ENCODE data around the gene TRABD2B.
"Not testable (repeated sequence)": the region's sequence is repeated elsewhere in the genome, so short reads cannot be mapped to it uniquely, and the experiment has no call there.

Gene TRABD2B

DNA sequence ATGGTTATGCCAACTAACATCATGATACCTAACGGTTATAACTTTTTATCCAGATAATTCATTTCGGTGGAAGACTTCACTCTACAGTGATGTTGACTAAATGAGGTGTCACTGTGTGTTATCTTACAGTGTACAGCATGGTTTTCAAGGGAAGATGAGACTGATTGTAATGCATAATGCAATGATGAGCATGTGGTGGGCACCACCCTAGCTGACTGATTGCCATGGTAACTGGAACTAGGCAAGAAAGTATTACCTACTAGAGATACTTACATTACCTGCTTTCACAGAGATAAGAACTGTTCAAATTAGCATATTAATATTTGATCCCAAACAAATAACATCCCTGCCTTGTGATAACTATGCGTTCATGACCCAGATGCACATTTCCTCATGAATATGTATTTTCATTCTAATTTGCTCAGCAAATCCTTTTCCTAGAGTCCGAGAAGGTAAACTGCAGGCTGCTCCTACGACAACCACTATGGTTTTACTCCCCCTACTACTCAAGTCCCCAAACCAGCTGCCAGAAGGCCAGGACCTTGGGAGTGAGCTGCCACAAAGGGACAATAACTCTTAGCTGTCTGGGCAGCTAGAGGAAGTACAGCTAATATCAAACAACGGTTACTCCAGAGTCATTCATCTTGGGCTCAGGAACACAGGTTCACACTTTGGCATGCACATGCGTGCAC is 29.2 kb downstream of the TRABD2B start:
- no peak for DNase-seq (ENCODE audit: low read depth in 3 of 3)

DNA sequence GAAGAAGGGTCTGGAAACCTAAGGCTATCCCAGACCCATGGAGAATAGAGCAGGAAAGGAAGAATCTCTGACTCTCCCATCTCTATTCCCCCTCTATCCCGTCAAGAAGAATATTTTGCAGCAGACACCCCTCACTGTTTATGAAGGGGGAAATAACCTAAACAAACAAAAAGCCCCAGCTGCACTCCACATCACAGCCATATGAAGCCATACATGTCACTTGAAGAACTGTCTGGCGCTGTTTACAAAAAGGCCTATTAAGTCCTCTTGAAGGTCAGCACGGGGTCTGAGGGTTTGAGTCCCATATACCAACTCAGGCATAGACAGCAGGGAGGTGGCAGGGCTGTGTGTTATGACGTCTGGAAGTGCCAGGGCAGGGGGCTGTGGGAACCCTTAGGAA is 31.4 kb downstream of the TRABD2B start:
- DNase-seq (ENCODE audit: low read depth in 3 of 3), result no peak

GRCh38 chr1:47964636-47965035 is 32.5 kb downstream of the TRABD2B start:
- no peak for DNase-seq (ENCODE audit: low read depth in 3 of 3)

- DNase-seq (ENCODE audit: low read depth in 3 of 3), result no peak
Observed at GRCh38 chr1:47963568-47964358, 33.4 kb downstream of the TRABD2B start.

GRCh38 chr1:47962750-47963492 is 34.3 kb downstream of the TRABD2B start:
- DNase-seq (ENCODE audit: low read depth in 3 of 3), result no peak

- DNase-seq (ENCODE audit: low read depth in 3 of 3), result not testable (repeated sequence)
Observed at GRCh38 chr1:47961835-47962234, 35.4 kb downstream of the TRABD2B start.

DNA sequence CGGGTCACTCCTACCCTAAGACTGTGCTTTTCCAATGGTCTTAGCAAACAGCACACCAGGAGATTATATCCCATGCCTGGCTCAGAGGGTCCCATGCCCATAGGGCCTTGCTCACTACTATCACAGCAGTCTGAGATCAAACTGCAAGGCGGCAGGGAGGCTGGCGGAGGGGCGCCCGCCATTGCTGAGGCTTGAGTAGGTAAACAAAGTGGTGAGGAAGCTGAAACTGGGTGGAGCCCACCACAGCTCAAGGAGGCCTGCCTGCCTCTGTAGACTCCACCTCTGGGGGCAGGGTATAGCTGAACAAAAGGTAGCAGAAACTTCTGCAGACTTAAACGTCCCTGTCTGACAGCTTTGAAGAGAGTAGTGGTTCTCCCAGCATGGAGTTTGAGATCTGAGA is 40.7 kb downstream of the TRABD2B start:
- not testable (repeated sequence) for DNase-seq (ENCODE audit: low read depth in 3 of 3)

GRCh38 chr1:47953661-47954060 is 43.5 kb downstream of the TRABD2B start:
- DNase-seq (ENCODE audit: low read depth in 3 of 3), result no peak

DNA sequence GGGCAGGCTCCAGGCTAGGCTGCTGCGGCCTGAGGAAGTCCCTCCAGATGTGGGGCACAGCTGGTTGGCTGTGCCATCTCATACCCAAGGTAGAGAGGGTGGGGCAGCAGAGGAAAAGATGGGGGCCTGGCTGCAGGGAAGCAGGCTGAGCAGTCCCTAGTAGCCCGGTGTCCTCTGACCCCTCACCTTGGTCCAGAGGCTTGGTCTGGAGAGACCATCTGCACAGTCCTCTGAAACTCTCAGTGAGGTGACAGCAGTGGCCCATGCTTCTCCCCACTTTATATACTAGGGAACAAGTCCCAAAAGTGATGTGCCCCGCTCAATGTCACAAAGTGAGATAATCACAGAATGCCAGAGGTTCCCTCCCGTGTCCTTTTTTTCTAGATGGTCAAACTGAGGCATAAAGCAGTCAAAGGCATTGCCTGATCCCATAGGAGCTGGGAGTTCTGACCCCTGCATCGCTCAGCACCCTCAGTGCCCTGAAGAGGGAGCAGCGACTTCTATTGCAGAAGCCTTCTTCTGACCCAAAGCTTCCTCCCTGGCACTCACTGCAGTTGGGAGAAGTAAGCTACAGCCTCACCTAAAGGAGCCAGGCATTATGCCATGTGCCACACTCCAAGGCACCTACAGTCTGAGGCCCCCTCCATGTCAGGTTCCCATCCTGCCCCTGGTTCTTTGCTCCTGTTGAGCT is 45.5 kb downstream of the TRABD2B start:
- DNase-seq (ENCODE audit: low read depth in 3 of 3), result no peak

- DNase-seq (ENCODE audit: low read depth in 3 of 3), result no peak
Observed at GRCh38 chr1:47951026-47951425, 46.2 kb downstream of the TRABD2B start.

DNA sequence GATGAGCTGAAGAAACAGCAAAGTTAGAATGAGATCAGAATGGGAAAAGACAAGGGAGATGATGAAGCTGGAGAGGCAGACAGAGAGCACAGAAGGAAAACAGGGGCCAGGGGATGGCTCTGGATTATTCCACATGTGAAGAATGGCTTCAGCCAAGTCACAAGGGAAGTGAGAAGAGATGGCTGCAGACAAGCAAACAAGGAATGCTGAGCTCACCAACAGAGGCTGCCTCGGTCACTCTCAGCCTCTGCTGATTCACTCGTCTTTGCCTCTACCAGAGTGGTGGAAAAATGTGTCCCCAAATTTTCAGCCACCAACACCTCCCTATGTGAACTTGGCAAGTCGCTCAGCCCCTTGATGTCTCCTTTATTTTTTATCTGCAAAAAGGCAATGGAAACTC is 46.7 kb downstream of the TRABD2B start:
- no peak for DNase-seq (ENCODE audit: low read depth in 3 of 3)

GRCh38 chr1:47948126-47948525 is 49.1 kb downstream of the TRABD2B start:
- DNase-seq (ENCODE audit: low read depth in 3 of 3), result no peak

DNA sequence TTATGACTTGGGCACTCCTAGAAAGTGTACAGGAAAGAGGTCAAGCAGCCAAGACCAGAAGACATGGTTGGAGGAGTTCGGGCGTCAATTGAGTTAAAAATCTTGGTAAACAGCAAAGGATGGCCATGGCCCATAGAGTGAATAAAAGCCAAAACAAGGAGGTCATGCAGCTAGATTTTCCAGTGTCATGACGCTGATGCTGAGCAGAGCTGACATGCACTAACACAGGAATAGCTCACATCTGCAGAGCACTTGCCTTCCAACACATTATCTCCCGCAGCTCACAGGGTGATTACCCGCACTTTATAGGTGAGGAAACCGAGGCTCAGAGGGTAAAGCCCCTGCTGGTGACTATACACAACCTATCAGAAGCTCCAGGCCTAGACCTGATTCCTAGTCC is 49.7 kb downstream of the TRABD2B start:
- no peak for DNase-seq (ENCODE audit: low read depth in 3 of 3)

DNA sequence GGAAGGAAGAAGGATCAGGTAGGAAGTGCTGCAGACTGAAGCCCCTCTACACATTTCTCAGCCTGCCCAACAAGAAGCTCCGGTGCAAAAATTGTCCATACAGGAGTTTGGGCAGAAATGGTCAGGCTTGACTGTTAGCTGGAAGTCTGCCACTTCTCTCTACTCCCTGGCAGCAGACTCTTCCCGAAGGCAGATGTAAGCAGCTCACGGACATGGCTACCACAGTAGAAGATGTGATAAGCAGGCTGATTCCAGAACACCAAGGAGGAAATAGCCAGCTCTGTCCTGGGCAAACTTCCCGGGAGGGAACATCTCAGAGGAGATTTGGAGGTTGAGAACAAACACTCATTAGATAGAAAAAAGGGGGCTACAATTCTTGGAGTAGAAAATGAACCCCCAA is 52.6 kb downstream of the TRABD2B start:
- DNase-seq (ENCODE audit: low read depth in 3 of 3), result no peak

DNA sequence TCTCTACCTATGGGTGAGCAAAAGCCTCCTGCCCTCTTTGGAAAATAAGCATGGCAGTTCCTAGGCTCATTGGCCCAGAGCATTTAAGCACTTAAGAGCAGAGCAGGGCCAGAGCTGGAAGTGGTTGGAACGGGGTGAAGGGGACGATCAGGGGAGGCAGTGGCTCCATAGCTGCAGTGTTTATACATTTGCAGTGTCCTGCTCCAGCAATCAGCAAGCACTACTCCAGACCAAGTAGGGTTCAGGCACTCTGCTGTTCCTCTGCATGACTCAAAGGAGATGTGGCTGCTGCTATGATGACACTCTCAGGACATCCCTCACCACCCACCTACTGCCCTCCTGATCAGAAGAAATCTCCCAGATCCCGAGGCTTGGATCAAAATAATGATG is 55.0 kb downstream of the TRABD2B start:
- DNase-seq (ENCODE audit: low read depth in 3 of 3), result no peak

GRCh38 chr1:47941609-47942239 is 55.5 kb downstream of the TRABD2B start:
- no peak for DNase-seq (ENCODE audit: low read depth in 3 of 3)

DNA sequence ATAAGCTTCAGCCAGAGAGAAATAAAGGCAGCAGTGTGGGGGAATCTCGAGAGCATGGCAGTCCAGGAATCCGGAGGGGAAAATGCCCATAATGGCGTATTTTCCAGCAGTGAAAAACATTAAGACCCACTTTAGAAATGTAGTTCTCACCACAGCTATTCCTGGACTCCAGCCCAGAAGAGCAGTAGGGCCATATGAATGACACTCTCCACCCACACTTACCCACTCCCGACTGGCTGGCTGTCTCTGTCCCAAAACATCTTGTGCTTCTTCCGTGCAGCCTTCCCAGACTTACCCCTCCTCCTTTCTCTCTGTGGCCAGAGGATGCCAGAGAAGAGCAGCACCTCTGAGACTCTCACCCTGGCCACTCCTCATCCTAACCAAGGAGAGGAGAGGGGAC is 56.4 kb downstream of the TRABD2B start:
- no peak for DNase-seq (ENCODE audit: low read depth in 3 of 3)

DNA sequence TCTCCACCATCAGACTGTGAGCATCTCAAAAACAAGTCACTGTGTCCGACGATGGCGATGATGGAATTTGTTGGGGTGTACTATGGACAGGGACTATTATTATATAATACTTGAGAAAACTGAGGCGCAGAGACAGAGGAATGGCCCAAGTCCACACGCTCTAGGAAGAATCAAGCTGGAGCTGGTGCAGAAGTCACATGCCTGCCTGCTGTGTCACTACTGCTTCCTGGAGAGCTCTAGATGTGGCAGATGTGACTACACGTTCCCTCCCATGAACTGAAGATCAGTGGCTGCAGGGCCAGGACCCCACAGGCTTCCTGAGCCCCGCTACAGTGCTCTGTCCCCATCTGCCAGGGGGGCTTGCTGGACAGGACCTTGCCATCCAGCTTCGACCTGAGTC is 56.9 kb downstream of the TRABD2B start:
- DNase-seq (ENCODE audit: low read depth in 3 of 3), result no peak

DNA sequence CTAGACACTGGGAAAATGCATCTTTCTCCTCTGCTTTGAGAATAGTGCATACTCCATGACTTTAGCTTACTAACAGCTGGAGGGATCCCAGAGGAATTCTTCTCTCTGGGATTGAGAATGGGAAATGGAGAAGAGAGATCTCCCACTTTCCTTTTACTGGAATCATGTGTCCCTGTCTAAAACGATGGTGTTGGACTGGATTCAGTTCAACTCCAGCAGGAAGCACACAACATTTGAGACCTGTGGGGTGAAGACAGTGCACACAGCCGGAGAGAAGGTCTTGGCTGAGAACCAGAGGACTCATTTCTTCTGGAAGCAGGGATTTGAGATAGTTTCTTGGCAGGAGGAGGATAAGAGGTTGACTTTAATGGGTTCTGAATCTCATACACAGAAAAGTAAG is 58.7 kb downstream of the TRABD2B start:
- no peak for DNase-seq (ENCODE audit: low read depth in 3 of 3)

- DNase-seq (ENCODE audit: low read depth in 3 of 3), result no peak
Observed at GRCh38 chr1:47937586-47938254, 59.5 kb downstream of the TRABD2B start.

DNA sequence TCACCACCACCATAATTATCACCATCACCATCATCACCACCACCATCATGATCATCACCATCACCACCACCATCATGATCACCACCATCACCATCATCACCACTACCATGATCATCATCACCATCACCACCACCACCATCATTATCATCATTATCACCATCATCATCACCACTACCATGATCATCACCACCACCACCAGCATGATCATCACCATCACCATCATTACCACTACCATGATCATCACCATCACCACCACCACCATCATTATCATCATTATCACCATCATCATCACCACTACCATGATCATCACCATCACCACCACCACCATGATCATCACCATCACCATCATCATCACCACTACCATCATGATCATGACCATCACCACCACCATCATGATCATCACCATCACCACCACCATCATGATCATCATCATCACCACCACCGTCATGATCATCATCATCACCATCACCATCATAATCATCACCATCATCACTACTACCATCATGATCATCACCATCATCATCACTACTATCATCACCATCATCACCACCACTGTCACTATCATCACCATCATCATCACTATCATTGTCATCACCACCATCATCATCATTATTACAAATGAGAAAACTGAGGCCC is 60.2 kb downstream of the TRABD2B start:
- DNase-seq (ENCODE audit: low read depth in 3 of 3), result no peak
